Activated CD4-positive, alpha-beta T cell treated with anti-CD3 and anti-CD28 coated beads for 48 hours (primary cell): ENCODE results near the gene SQSTM1.
"Not testable (repeated sequence)": the region's sequence is repeated elsewhere in the genome, so short reads cannot be mapped to it uniquely, and the experiment has no call there.

ENCODE experiments used
- DNase-seq: peaks from one replicate; pipeline ENCODE4 v3.0.0-alpha.2; 2020

SQSTM1 gene

DNA sequence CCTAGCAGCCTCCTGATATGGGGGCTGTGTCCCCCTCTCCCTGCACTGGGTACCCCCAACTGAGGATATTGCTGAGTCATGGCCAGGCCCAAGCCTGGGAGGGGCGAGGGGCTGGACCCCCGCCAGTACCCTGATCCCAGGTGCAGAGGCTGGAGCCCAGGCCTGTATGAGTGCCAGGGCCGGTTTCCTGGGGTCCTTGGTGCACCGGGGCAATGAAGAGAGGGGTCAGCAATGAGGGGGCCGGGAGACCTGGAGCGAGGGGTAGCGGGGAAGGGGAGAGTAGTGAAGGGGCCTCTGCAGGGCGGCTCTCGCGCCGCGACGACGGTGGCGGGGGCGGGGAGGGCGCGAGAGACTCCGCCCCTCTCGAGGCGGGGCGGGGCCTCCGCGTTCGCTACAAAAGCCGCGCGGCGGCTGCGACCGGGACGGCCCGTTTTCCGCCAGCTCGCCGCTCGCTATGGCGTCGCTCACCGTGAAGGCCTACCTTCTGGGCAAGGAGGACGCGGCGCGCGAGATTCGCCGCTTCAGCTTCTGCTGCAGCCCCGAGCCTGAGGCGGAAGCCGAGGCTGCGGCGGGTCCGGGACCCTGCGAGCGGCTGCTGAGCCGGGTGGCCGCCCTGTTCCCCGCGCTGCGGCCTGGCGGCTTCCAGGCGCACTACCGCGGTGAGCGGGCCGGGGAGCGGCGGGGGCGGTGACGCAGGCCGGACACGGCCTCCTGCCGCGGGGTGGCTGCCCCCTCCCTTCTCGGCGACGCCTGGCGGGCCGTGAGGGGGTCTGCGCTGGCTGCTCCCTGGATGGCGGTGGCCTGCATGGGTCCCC, at the start of gene SQSTM1:
TSS of gene SQSTM1 (plus strand) at position 423 of the 815 bp plus-strand sequence. CDS start at position 455, 32 bp downstream.
- DNase-seq = peak; percentile 84

DNA sequence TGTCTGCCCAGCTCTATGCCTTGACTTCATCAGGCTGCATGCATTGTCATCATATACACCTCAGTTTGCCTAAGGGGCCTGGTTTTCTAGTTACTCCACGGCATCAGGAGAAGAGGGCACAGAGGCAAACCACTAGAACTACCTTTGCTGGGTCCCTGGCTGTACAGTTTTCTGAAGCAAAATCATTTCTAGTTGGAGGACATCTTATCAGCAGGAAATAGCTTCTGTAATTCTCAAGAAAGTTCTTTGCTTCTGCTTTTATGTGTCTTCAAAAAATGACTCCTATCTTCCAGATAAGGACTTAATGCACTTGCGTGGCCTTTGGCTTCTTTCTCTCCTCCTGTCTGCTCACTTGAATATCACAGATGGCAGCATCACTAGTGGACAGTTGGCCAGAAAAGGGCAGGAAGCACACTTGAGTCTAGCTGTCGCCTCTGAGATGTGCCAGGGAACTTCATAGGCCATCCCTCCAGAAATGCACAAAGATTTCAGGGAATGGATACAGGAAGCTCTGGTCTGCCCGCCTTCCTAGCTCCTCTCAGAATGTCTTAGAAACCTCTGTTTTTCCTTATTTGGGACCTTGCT, 49.3 kb upstream of the SQSTM1 start:
- DNase-seq = no peak

DNA sequence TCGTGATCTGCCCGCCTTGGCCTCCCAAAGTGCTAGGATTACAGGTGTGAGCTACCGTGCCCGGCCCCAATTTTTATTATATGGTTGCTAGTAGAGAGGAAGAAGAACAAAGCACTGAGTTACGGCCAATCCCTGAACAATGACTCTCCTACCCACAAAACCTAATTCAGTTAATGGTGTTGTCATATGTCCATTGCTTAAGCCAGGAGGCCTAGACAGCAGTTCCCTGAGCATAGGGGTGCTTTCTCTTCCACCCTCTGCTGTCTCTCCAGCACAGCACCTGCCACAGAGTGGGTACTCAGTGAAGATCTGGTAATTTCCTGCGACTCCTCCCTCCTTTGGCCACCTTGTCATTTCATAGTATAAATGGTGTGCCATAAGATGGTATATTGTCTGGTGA, 48.4 kb upstream of the SQSTM1 start:
- DNase-seq = no peak

DNA sequence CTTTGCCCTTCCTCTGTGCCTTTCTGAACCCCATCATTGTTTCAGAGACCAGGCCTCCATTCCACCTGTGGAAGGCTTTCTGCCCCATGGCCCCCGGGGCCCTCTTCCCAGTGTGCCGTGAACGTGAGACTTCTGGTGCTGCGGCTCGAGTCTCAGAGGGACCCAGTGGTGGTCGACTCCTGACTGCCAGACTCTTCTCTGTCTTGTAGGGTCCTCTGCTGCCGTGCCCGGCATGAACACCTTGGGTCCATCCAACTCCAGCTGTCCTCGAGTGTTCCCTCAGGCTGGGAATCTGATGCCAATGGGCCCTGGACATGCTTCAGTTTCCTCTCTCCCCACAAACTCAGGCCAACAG, 47.0 kb upstream of the SQSTM1 start:
- DNase-seq = no peak

DNA sequence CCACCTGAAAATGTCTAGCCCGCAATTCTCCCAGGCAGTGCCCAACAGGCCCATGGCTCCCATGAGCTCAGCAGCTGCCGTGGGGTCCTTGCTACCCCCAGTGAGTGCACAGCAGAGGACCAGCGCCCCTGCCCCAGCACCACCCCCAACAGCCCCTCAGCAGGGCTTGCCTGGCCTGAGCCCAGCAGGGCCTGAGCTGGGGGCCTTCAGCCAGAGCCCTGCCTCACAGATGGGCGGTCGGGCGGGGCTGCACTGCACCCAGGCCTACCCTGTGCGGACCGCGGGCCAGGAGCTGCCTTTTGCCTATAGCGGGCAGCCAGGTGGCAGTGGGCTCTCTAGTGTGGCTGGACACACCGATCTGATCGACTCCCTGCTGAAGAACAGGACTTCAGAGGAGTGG, 46.3 kb upstream of the SQSTM1 start:
- DNase-seq = no peak

DNA sequence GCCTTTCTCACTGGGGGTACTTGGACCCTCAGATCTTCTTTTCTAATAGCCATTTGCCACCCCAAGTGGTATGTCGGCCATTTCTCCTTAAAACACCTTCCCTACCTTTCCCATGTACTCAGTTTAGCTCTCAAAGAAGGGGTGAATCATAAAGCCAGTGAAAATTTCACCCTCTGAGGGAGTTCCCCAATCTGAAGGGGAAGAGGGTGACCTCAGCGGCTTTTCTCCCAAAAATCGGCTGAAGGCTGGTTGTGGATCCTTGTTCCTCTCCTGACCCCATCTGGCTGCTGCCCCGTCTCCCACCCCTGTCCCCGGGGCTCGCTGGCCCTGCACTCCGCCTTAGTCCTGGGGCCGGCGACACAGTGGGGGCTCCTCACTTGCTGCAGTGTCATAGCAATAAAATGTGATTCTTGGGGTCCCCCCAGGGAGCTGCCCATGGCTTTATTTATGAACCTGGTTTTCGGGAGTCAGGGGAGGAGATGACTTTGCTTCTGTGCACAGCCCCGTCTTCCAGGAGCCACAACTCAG, 44.2 kb upstream of the SQSTM1 start:
- no peak for DNase-seq

DNA sequence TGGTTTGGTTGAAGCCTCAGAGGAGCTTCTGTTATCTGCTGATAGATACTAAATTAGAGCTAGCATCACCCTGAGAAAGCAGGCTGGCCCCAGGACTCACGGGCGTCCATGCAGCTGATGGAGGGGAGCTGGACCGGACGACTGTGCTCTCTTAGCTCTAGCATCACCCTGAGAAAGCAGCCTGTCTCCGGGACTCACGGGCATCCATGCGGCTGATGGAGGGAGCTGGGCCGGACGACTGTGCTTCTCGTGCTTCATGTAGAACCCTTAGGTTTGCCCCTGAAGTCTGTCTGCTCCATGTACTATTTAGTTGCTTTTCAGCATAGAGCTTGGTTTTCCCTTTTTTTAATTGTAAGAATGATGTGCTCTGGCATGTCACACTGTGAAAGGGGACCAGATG, 43.2 kb upstream of the SQSTM1 start:
- no peak for DNase-seq

DNA sequence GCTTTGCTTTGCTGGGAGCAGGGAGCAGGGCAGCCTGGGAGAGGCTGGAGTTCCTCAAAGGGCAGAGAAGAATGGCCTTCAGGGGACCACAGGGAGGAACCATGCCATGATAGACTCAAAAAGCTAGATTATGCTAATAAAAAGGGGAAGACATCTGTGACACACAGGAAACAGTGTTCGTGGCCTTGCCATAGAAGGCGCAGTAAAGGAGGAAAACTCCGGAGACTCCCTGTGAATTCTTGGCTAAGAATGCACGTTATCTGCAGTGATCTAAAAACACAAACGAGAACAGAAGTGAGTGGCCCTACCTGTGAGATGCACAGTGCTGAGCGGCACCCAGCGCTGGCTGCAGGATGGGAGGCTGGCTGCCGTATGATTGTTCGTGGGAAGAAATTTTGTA, 42.8 kb upstream of the SQSTM1 start:
- no peak for DNase-seq

DNA sequence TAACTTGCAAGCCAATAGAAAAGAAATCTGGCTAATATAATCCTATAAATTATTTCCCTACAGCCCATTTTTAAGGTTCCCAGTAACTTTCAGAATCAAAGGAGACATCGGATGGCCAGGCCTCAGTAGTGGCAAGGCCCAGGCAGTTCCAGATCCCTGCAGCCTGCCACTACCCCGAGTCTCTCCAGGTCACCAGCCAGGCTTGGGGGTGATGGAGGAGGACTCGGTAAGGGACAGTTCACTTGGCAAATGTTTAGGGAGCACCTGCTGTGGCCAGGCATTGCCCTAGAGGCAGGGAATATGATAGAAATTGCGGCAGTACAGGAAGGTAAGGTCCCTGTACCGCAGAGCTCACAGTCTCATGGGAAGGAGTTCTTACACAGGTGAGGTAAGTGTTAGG, 42.1 kb upstream of the SQSTM1 start:
- DNase-seq = no peak

DNA sequence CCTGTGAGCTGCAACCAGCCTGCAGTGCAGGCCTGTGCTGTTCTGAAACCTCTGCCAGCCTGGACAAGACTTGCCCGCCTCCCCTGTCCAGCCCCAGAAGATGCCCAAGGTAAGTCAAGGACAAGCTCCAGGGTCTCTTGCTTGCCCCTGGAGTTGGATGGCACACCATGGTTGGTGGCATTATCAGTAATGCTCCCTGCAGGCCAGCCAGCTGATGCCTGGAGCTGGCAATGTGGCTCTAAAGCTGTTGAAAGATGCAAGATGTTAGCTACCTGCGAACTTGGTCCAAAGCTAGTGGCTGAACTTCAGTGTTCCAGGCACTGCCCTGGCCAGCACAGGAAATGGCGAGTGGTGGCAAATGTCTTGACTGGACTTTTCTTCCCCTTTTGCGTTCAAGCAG, 40.9 kb upstream of the SQSTM1 start:
- DNase-seq = no peak

DNA sequence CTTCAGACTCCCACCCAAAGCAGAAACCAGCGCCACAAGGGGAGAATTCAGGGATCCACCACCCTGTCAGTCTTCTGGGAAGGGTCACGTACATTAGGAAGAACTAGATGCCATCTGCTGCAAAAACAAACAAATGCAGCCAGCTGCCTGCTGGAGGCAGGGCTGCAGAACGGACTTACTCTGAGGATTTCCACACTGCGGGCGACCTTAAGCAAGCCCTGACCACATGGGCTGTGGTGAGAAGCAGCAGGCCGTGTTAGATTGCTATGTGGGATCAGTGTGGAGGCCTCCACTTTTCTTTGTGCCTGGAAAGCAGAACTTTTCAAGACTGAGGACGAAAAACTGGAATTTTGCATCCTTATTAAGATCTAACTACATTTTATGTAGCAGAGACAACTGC, 40.3 kb upstream of the SQSTM1 start:
- no peak for DNase-seq

DNA sequence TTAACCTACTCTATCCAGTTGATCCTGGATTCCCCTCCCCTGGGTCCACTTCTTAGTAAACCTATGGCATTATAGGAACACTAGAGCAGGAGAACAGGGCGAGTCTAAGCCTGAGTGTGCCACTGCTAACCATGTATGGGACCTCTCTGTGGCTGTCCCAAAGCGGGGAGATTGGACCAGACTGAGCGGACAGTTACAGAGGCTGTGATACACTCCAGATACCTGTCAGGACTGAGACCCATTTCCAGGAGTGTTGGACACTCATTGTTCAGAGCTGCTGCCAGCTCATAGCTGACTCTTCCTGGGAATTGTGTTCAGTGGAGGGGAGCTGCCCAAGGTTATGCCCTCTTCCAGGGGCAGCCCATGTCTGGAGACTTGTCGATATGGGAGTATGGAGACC, 38.9 kb upstream of the SQSTM1 start:
- no peak for DNase-seq

DNA sequence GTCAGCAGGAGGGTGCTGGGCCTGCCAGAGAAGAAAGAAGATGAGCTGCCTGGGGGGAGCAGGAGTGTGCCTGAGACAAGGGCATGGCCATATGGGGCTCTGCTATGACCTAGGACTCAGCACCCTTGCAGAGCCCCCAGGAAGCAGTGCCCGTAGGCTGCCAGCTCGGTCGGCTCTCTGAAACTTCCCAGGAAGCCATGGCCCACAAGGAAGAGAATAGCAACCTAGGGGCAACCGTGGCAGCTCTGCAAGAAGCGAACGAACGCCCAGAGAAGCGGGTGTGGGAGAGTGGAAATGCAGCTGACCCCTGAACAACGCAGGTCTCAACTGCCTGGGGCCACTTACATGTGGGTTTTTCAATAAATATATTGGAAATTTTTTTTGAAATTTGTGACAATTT, 37.6 kb upstream of the SQSTM1 start:
- DNase-seq = no peak

DNA sequence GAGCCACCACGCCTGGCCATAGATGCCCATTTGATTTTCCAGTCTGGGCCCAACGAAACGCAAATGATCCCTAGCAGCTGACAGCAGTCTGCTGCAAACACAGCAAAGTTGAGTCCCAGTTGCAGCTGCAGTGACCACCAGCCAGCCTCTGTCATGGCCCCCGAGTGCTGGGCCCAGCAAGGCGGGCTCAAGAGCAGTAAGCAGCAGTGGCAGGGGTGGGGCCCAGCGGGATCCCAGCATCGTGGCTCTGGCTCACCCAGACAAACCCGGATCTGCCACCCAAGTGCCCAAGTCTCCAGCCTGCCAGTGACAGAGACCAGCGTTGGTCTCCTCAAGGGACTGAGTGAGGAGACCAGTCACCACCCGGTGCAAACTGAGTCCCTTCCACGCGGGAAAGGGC, 33.8 kb upstream of the SQSTM1 start:
- DNase-seq = no peak

DNA sequence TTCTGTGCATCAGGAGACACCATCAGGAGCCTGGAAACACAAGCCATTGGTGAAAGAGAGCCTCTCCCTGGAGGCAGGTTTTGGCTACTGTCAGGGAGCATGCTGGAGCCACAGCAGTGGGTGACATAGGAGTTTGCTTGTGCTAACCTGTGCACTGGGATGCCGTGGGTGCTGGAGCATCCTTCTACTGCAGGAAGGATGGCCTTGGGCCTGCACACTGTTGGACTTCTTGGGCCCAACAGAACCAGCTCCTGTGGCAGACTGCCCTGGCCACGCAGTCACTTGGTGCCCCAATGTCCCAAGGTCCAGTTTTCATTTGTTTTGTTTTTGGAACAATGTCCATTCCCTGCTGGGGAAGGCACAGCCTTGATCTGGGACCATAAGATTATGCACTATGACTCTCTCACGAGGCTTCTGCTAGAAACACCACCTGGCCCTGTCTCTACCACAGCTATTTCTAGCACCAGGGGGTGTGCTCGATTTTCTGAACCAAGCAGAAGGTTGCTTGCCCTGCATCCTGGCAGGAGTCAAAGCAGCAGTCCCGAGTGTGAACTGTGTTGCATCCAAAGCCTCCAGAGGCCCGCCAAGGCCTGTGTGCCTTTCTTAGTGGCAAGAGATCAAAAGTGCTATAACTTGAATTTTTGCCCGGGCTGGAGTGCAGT, 32.4 kb upstream of the SQSTM1 start:
- DNase-seq = no peak

DNA sequence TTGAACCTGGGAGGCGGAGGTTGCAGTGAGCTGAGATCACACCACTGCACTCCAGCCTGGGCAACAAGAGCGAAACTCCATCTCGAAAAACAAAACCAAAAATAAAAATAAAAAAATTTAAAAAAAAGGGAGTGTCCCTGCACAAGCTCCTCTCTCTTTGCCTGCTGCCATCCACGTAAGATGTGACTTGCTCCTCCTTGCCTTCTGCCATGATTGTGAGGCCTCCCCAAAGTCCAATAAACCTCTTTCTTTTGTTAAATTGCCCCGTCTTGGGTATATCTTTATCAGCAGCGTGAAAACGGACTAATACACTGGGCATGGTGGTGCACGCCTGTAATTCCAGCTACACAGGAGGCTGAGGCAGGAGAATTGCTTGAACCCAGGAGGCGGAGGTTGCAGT, 31.4 kb upstream of the SQSTM1 start:
- DNase-seq = not testable (repeated sequence)

DNA sequence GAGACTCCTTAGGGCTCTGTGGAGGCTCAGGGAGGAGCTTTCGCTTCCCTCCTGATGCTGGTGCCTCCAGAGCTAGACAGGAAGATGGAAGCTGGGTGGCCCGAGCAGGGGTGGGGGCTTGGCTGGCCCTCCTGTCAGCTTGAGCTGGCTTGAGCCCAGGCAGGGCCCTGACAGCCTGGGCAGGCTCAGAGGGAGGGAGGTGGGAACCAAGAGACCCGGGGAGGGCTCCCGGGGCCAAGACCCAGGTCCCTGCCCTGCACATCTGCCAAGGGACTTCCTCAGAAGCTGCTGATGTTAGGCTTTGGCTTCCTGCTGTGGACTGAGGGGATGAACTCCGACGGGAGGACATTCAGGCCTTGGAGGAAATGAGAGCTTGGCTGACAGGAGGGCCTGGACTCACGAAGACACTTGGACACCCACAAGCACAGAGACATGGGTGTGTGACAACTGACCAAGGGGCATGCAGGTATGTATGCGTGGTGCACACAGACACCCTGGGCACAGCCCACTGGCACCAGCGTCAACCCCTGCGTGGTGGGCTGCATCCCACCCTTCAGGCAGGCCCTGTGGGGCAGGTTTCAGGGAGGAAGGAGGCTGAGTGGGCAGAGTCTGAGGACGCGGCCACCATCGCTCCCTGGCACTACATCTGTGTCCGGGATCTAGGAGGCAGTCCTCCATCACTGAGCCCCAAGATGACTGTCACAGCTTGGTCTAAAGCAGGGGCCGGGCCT, 28.7 kb upstream of the SQSTM1 start:
- no peak for DNase-seq

DNA sequence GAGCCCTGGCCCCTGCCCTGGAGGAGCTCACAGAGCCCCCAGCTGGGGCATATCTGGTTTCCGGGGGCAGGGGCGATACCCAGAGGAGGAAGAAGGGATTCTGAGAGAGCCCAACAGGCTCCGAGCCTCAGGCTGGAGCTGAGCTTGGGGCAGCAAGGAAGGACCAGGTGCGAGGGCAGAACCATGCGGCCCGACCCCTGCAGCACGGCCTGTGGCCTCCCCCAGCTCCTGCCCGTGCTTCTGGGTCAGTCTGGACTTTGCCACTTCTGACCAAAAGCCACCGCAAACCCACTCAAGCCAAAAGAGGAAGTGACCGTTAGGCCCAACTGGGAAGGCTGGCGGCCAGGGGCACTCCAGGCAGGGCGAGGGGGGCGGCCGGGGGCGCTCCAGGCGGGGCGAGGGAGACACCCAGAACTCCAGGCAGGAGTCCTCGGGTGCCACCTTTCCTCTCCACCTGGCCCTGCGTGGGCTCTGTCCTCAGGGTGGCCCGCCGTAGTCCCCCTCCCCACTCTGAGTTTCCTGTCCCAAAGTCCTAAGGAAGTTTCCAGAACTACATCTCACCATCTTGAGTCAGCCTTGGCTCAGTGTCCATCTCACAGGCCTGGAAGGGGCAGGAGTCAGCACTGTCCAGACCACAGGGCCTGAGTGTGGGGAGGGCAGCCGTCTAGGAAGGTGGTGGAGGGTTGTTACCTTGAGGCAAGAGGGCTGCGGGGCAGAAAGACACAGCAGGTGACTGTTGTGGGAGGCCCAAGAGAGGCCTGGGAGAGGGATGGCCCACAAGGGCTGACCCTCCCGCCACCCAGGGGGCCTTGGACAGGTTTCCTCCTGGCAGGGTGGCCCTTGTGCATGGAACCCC, 27.9 kb upstream of the SQSTM1 start:
- no peak for DNase-seq

DNA sequence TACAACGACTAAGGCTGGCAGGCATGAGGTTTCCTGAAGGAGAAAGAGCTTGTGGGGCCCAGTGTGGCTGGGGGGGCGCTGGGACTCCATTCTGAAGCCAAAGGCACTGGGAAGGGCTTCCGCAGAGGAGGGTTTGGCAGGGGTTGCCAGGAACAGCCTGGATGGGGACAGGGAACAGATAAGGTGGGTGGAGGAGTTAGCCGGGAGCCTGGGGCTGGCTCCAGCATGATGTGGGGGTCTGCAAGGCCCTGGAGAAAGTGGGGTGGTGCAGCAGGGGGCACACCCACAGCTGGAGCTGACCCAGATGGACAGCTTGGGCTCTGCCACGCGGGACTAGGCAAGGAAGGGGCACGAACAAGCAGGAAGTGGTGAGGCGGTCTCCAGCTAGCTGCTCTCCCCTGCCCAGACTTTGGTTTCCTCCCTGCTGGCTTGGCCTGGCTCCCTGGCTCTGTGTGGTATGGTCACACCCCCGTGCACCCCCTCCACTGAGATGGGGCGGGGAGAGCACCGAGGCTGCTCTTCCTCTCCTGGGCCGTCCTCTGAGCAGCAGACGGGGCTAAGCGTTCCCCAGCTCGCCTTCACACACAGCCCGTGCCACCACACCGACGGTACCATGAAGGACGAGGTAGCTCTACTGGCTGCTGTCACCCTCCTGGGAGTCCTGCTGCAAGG, 27.1 kb upstream of the SQSTM1 start, which contains the start of gene LTC4S:
TSS of gene LTC4S (plus strand) at position 519 of the 672 bp plus-strand sequence. CDS start at position 614, 95 bp downstream.
- peak; percentile 48 for DNase-seq

DNA sequence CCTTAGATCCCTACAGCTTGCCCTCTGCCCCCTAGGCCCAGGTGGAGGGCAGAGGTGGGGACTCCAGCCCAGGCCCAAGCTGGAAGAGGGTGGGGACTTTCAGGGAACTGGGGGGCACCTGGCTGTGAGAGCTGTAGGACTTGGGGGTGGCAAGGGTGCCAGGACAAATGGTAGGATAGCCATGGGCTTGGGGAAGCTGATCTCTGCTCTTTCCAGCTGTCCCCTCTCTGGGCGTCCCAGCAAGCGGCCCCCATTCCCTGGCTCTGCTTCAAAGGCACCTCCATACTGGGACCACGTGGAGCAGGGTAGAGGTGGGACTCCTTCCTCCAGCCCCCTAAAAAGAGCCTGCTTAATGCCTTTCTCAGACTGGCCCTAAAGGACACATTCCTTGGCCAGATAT, 26.5 kb upstream of the SQSTM1 start:
- no peak for DNase-seq

DNA sequence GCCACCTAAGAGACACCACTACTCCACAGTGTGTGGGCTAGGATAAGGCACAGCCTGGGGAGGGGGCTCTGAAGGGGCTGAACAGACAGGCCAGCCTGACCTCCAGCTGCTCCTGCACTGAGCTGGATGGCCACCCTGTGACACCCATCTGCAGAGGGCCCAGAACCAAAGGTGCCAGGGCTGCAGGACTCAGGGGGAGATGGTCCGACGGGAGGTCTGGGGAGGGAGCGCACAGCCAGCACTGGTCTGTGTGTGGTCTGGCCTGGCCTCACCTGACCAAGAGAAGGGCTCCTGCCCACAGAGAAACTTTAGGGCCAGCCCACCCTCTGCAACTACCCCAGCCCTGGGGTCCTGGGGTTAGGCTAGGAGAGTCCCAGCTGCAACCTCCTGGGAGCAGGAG, 26.1 kb upstream of the SQSTM1 start:
- DNase-seq = no peak
